ENCODE data around the gene UBA3. TPM values are rescaled to one million over a fixed set of nuclear protein-coding genes. Genes with fewer than 3 reads are reported as not detected.

Gene UBA3
- total and polyA plus RNA-seq, 2 of the 13 experiments (the other 11 are each of a cell fraction or from before 2014, with no cell fraction given): 40.7 to 49.0 TPM

DNA sequence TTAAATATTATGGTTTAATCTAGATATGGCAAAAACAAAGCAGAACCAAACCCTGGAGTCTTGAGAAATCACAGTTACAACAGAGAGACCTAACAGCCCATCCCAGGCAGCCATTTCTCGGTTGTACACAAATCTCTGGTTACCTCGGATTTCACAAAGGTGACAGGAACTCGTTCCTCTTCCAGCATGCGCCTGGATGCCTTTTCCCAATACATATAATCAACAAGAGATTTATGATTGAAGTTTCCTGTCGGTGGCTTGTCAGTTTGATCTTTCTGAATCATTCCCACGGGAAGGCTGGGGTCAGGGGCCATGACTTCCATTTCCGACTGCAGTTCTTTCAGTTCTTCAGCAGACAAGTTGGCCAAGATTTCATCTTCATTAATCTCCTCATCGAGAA, 41.8 kb upstream of the UBA3 start:
- no peak overlapping the region; a peak in 1 of 6 replicates for H3K4me3 ChIP-seq (replicated peaks in 1 of 3; ENCODE audit: insufficient read depth in 1 of 3, low read depth in 2 of 3, low read length in 3 of 3)
- TF ChIP-seq RAD51 (IDR thresholded peaks at IDR 0.05; ENCODE audit: borderline replicate concordance) (no peak), ZNF432 (CRISPR knock-in tag; IDR thresholded peaks at IDR 0.05; ENCODE audit: borderline replicate concordance) (no peak), TCF12 (IDR thresholded peaks at IDR 0.05) (no peak), TCF12 (CRISPR knock-in tag; IDR thresholded peaks at IDR 0.05) (no peak), SP2 (CRISPR knock-in tag; IDR thresholded peaks at IDR 0.05) (no peak), SIX4 (CRISPR knock-in tag; IDR thresholded peaks at IDR 0.05) (no peak), ZNF317 (CRISPR knock-in tag; IDR thresholded peaks at IDR 0.05) (no peak), ZNF263 (CRISPR knock-in tag; IDR thresholded peaks at IDR 0.05) (no peak), SOX13 (IDR thresholded peaks at IDR 0.05) (no peak), SOX13 (CRISPR knock-in tag; conservative IDR thresholded peaks at IDR 0.05 in 1 of 2, IDR thresholded peaks at IDR 0.05 in 1 of 2) (no peak), JARID2 (CRISPR knock-in tag; IDR thresholded peaks at IDR 0.05; ENCODE audit: insufficient replicate concordance) (no peak), SIN3A (IDR thresholded peaks at IDR 0.05; ENCODE audit: borderline replicate concordance, low read depth, low read length) (no peak), SKI (IDR thresholded peaks at IDR 0.05; ENCODE audit: partially characterized antibody) (no peak)
- TF ChIP-seq, protein P1, sequence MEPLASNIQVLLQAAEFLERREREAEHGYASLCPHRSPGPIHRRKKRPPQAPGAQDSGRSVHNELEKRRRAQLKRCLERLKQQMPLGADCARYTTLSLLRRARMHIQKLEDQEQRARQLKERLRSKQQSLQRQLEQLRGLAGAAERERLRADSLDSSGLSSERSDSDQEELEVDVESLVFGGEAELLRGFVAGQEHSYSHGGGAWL (CRISPR knock-in tag; IDR thresholded peaks at IDR 0.05): no peak
- H2AFZ ChIP-seq (ENCODE audit: low read length): no peak overlapping the region
- H4K20me1 ChIP-seq (ENCODE audit: insufficient read depth, low read length): no peaks in the 10 kb centered on the region
- no peak for DNase-seq (ENCODE audit: low spot score)
- 16% methylated on average over 8 of the region's 8 CpGs for WGBS (ENCODE audit: low lambda C conversion rate)
- ChIA-PET CTCF (ENCODE audit: low intra/inter-chr PET ratio, low total read pairs) (interaction anchor here (0.7 to 2.4 kb wide), 3 partner anchors 184 to 549 kb away, joined by 4 to 18 read pairs (median 9); no protein-coding TSS in a partner anchor), POLR2A (no interaction called here)
- intact Hi-C loops (cut with micrococcal nuclease; ENCODE audit: unreplicated experiment) (loop anchor here (1.0 to 5.0 kb wide), 3 partner anchors 185 to 303 kb away; no protein-coding TSS in a partner anchor), in situ Hi-C loops (cut with HindIII; ENCODE audit: extremely low pct_ligation_motif_present, low pct_unique_long_range_greater_than_20kb) (loop anchor here (25.0 kb wide), 1 partner anchor 540 kb away; no protein-coding TSS in a partner anchor)
- ATAC-seq: no peak
- FAIRE-seq: no peak
- peaks cover 0 to under 1% of the 10 kb centered on the region in 2 experiments; a peak in 1 of 5 replicates for H3K27me3 ChIP-seq (ENCODE audit: control insufficient read depth in 1 of 2, insufficient read depth in 2 of 2, low read length in 2 of 2)
- H3K27ac ChIP-seq (ENCODE audit: extremely low read length, insufficient read depth, low read length): no peak overlapping the region
- no peaks in the 10 kb centered on the region for H3K36me3 ChIP-seq (replicated peaks in 1 of 2; ENCODE audit: control insufficient read depth in 1 of 2, insufficient read depth in 2 of 2, low read length in 2 of 2)
- BruUV-seq (replicated peaks): no TSS peak
- no peaks in the 10 kb centered on the region for H3K4me1 ChIP-seq (ENCODE audit: insufficient read depth, low read length)
- no peaks in the 10 kb centered on the region for H3K9me3 ChIP-seq (ENCODE audit: low read length)
- no peaks in the 10 kb centered on the region for H3K79me2 ChIP-seq (ENCODE audit: insufficient read depth, low read length)
- no peak overlapping the region for H3K9ac ChIP-seq (ENCODE audit: insufficient read depth, low read depth, low read length)
- H3K4me2 ChIP-seq (ENCODE audit: low read depth, low read length): 0 out of 2 replicates have a peak overlapping the region, but pooled peaks have one; percentile 19
